Islet of Langerhans (tissue), 1 donor: ENCODE measurements around the gene MAN2B2.

Experiments used
- FAIRE-seq: peaks from one replicate; lab custom pipeline; 2011; peaks lifted over from hg19 to GRCh38; lab: Jason Lieb, UNC

The MAN2B2 gene

GRCh38 chr4:6546681-6547447 lies 28.1 kb upstream of the MAN2B2 start:
- FAIRE-seq: no peak

GRCh38 chr4:6548201-6548881 lies 26.6 kb upstream of the MAN2B2 start:
- no peak for FAIRE-seq

- FAIRE-seq: no peak
These were observed 26.1 kb upstream of the MAN2B2 start for GRCh38 chr4:6548882-6549230.

- no peak for FAIRE-seq
These were observed 25.5 kb upstream of the MAN2B2 start for GRCh38 chr4:6549445-6549844.

GRCh38 chr4:6549890-6550620 lies 24.9 kb upstream of the MAN2B2 start:
- no peak for FAIRE-seq

GRCh38 chr4:6550821-6551220 lies 24.2 kb upstream of the MAN2B2 start:
- no peak for FAIRE-seq

GRCh38 chr4:6551660-6552059 lies 23.3 kb upstream of the MAN2B2 start:
- FAIRE-seq: no peak

GRCh38 chr4:6555519-6555918 lies 19.5 kb upstream of the MAN2B2 start:
- no peak for FAIRE-seq

GRCh38 chr4:6556263-6556662 lies 18.7 kb upstream of the MAN2B2 start:
- no peak for FAIRE-seq

- no peak for FAIRE-seq
These were observed 17.8 kb upstream of the MAN2B2 start for GRCh38 chr4:6557185-6557584.

- FAIRE-seq: no peak
These were observed 17.1 kb upstream of the MAN2B2 start for GRCh38 chr4:6557856-6558255.

- FAIRE-seq: no peak
These were observed 14.4 kb upstream of the MAN2B2 start for GRCh38 chr4:6560416-6561172.

- FAIRE-seq: no peak
These were observed 13.8 kb upstream of the MAN2B2 start for GRCh38 chr4:6561173-6561516.

- no peak for FAIRE-seq
These were observed 13.2 kb upstream of the MAN2B2 start for GRCh38 chr4:6561706-6562371.

GRCh38 chr4:6562931-6563901 lies 11.8 kb upstream of the MAN2B2 start:
- no peak for FAIRE-seq

GRCh38 chr4:6563935-6564645 lies 10.9 kb upstream of the MAN2B2 start:
- FAIRE-seq: no peak

- FAIRE-seq: no peak
These were observed 9.1 kb upstream of the MAN2B2 start for GRCh38 chr4:6565691-6566390.

- FAIRE-seq: no peak
These were observed 8.4 kb upstream of the MAN2B2 start for GRCh38 chr4:6566391-6567190.

- FAIRE-seq: no peak
These were observed 7.8 kb upstream of the MAN2B2 start for GRCh38 chr4:6567218-6567617.
